HG02798 (cell line): ENCODE data around the gene MEDAG.
"Not testable (repeated sequence)": the region's sequence is repeated elsewhere in the genome, so short reads cannot be mapped to it uniquely, and the experiment has no call there.

Experiments used
- ATAC-seq: cut with Tn5 transposase; IDR thresholded peaks from one replicate; pipeline ENCODE4 v1.9.1; 2021; ENCODE audit warnings: mild to moderate bottlenecking; ENCODE audit not compliant: unreplicated experiment, poor library complexity

The MEDAG gene

GRCh38 chr13:30904043-30904442 lies 2.0 kb upstream of the MEDAG start:
- ATAC-seq, result no peak

DNA sequence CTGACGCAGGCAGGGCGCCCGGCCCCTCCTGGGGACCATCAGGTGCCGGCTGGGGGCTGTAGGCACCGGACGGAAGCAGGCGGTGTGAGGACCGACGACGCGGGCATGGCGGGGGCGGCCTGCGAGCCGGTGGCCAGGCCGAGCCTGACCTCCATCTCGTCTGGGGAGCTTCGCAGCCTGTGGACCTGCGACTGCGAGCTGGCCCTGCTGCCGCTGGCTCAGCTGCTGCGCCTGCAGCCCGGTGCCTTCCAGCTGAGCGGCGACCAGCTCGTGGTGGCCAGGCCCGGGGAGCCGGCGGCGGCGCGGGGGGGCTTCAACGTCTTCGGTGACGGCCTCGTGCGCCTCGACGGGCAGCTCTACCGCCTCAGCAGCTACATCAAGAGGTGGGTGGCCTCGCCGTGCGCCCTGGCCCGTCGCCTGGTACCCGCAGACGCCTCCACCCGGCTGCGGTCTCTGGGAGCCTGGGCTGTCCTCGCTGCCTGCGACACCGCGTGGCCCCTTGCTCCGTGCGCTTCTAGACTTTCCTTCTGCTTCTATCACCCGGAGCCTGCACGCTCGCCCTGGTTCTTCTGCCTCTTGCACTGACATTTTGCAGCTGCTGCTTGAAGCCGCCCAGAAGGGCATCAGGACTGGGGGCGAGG lies 460 bp downstream of the MEDAG start:
- no peak for ATAC-seq

- ATAC-seq, result no peak
Observed at GRCh38 chr13:30907121-30907861, 1.2 kb downstream of the MEDAG start.

DNA sequence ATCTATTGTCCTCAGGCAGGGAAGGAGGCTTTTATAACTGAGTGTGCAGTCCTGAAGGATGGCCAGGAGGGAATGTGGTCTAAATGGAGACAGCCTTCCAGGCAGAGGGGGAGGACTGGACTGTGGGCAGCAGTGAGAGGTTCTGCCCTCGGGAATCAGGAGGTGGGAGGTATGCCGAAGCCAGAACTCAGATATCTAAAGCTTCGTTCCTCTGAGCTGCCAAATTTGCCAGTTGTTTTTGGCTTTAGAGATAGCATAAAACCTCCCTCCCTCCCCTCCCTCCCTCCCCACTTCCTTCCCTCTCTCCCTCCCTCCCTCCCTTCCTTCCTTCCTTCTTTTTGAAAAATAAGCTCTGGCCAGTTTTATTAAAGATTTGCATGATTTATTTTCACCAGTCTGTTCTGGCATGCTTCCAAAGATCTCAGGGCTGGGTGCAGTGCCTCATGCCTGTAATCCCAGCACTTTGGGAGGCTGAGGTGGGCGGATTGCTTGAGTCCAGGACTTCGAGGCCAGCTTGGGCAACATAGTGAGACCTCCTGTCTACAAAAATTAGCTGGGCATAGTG lies 2.4 kb downstream of the MEDAG start:
- no peak for ATAC-seq

DNA sequence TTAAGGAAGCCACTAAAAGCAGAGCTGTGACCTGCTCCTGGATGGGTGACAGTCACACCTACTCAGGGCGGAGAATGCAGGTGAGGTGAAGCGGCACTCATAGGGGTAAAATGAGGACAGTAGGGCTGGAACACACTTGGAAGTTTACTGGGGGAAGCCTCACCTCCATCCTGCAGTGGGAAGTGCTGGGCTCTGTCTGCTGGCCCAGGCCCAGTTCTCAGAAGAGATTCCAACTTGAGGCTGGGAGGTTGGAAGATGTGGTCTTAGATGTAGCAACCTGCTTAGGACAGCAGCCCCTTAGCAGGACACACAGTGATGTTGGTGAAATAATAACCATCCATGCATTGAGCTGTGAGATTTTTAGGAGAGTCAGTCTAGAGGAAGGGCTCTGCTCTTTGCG lies 4.6 kb downstream of the MEDAG start:
- ATAC-seq, result no peak

- ATAC-seq, result no peak
Observed at GRCh38 chr13:30915691-30916541, 9.8 kb downstream of the MEDAG start.

- no peak for ATAC-seq
Observed at GRCh38 chr13:30916991-30917390, 10.9 kb downstream of the MEDAG start.

GRCh38 chr13:30918662-30919405 lies 12.8 kb downstream of the MEDAG start:
- no peak for ATAC-seq

GRCh38 chr13:30920162-30920909 lies 14.3 kb downstream of the MEDAG start:
- no peak for ATAC-seq

- no peak for ATAC-seq
Observed at GRCh38 chr13:30923418-30923817, 17.3 kb downstream of the MEDAG start.

DNA sequence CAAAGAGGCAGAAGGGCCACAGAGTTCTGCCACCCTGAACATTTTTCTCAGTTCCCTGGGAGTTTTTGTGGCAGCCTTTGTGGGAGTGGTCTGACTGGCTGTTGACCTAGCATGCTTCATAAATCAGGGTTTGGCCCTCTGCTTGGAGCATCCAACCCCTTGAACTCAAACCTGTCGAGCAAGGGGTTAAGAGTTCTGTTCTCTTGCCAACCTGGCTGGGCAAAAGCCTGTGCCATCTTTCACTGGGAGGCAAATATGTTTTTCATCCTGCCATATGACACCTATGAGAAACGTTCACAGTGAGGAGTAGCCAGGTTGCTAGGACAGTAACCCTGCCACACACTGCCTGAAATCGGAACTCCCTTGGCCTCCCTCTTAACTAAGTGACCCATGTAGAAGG lies 18.6 kb downstream of the MEDAG start:
- no peak for ATAC-seq

GRCh38 chr13:30925429-30925828 lies 19.4 kb downstream of the MEDAG start:
- ATAC-seq, result no peak

DNA sequence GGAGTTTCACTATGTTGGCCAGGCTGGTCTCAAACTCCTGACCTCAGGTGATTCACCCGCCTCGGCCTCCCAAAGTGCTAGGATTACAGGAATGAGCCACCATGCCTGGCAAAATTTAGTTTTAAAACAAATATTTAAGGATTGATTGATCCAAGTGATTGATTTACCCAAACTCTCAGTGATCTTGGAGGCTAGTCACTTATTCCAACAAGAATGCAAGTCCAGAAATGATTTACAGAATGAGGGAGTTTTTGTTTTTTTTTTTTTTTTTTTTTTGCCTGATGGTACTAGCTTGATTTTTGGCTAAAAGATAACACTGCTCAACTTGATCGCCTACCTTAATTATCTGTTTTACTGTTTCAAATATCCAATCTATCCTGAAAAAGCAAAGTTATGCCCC lies 20.7 kb downstream of the MEDAG start:
- ATAC-seq, result no peak

- not testable (repeated sequence) for ATAC-seq
Observed at GRCh38 chr13:30927188-30927587, 21.1 kb downstream of the MEDAG start.

DNA sequence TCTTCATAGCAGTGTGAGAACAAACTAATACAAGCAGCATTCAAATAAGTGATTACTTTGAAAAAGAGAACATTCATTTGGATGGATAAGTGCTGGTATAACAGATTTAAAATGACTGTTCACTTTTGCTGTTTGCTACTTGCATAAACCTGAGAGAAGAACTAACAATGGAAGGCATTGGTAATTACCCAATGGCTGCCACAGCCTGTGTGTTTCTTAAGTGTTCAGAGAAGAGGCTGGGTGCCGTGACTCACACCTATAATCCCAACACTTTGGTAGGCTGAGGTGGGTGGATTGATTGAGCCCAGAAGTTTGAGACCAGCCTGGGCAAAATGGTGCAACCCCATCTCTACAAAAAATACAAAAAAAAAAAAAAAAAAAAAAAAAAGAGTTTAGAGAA lies 21.5 kb downstream of the MEDAG start:
- no peak for ATAC-seq

DNA sequence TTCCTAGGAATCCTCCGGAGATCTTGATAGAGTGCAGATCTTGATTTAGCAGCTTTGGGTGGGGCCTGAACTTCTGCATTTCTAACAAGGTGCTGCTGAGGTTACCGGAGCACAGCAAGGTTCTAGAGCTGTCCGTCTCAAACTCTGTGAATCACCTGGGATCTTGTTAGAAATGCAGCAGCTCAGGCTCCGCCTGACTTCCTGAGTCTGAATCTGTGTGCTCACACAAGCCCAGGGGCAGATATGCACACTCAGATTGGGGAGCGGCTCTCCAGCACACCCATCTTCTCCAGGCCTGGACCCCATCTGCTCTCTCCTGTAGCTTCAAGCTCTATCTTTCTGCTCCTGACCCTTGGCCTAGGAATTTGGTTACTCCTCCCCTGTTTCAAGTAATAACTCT lies 22.9 kb downstream of the MEDAG start:
- ATAC-seq, result no peak

GRCh38 chr13:30932481-30933353 lies 26.6 kb downstream of the MEDAG start, which contains the start of gene TEX26:
TEX26 (plus strand) TSS chr13:30932656; CDS start chr13:30932716, 60 bp downstream.
- no peak for ATAC-seq

- no peak for ATAC-seq
Observed at GRCh38 chr13:30933354-30933670, 27.2 kb downstream of the MEDAG start.

GRCh38 chr13:30934381-30934780 lies 28.3 kb downstream of the MEDAG start:
- no peak for ATAC-seq
